Osteoblast (primary cell): ENCODE results near the gene UTP15. TPM values are rescaled to one million over a fixed set of nuclear protein-coding genes. Genes with fewer than 3 reads are reported as not detected.

Source experiments
- DNase-seq: peaks from one replicate; pipeline ENCODE4 v3.0.0; 2011; ENCODE audit warnings: low spot score, mixed read lengths; ENCODE audit not compliant: insufficient read length; ENCODE audit errors: missing footprints
- H2AFZ ChIP-seq: 2 replicates; pipeline ENCODE4 v1.6.0; 2011; ENCODE audit warnings: mild to moderate bottlenecking, low read length
- H3K27ac ChIP-seq: 2 replicates; pipeline ENCODE4 v1.5.1; 2011; ENCODE audit warnings: mild to moderate bottlenecking, low read depth, low read length, moderate library complexity
- H3K27me3 ChIP-seq: 2 replicates; pipeline ENCODE4 v1.6.0; 2012; ENCODE audit warnings: mild to moderate bottlenecking, control low read depth, inconsistent platforms, low read length, moderate library complexity; ENCODE audit not compliant: insufficient read depth
- H3K36me3 ChIP-seq: 2 replicates; pipeline ENCODE4 v1.5.1; 2011; ENCODE audit warnings: mild to moderate bottlenecking, low read length, control low read depth, moderate library complexity; ENCODE audit not compliant: insufficient read depth
- H3K4me1 ChIP-seq: 2 replicates; pipeline ENCODE4 v1.5.1; 2011; ENCODE audit warnings: mild to moderate bottlenecking, low read length, control low read depth, moderate library complexity; ENCODE audit not compliant: insufficient read depth
- H3K4me2 ChIP-seq: 2 replicates; pipeline ENCODE4 v1.6.0; 2011; ENCODE audit warnings: mild to moderate bottlenecking, low read length; ENCODE audit not compliant: insufficient read depth
- H3K4me3 ChIP-seq: fragments of 200-600 bp; sonication (generic); 3 replicates; pipeline ENCODE4 v1.5.1; 2012; ENCODE audit warnings: mild to moderate bottlenecking, low read length, inconsistent platforms; ENCODE audit not compliant: insufficient read depth
- H3K79me2 ChIP-seq: 2 replicates; pipeline ENCODE4 v1.6.0; 2012; ENCODE audit warnings: mild to moderate bottlenecking, low read length, control low read depth, inconsistent platforms; ENCODE audit not compliant: insufficient read depth
- H3K9me3 ChIP-seq: 2 replicates; pipeline ENCODE4 v1.5.1; 2011; ENCODE audit warnings: low read depth, low read length, control low read depth
- H4K20me1 ChIP-seq: 2 replicates; pipeline ENCODE4 v1.6.0; 2012; ENCODE audit warnings: mild to moderate bottlenecking, low read length, control low read depth; ENCODE audit not compliant: insufficient read depth
- total RNA-seq: library from RNA; depleted of rRNA; stranded (reverse); fragments of >200 nt; gene quantifications from 2 replicates; pipeline ENCODE4 v1.2.3, GENCODE V29; 2012
- TF ChIP-seq, protein P1 (sequence below): IDR thresholded peaks from 2 replicates; pipeline ENCODE4 v1.5.1; 2011; ENCODE audit warnings: mild to moderate bottlenecking, low read depth, low read length, moderate library complexity; ENCODE audit errors: extremely low read depth

Gene UTP15
- total RNA-seq, 1 donor, result 20.6 TPM

DNA sequence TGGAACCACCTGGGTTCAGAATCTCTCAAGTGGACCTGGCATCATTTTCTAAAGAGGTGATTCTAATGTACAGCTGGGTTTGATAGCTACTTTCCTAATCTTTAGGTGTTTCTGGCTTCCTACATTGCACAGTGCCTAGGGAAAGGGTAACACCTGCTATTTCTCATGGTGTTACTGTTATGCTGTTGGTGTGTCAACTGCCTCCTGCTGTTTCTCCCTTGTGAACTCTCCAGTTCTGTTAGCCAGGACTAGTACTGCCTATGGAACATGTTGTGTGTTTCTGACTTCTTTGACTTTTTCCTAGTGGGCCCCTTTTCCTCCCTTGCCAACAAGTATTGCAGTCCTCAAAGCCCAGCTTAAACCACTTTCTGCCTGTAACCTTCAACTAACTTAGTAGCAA, 66.0 kb downstream of the UTP15 start:
- TF ChIP-seq, protein P1, sequence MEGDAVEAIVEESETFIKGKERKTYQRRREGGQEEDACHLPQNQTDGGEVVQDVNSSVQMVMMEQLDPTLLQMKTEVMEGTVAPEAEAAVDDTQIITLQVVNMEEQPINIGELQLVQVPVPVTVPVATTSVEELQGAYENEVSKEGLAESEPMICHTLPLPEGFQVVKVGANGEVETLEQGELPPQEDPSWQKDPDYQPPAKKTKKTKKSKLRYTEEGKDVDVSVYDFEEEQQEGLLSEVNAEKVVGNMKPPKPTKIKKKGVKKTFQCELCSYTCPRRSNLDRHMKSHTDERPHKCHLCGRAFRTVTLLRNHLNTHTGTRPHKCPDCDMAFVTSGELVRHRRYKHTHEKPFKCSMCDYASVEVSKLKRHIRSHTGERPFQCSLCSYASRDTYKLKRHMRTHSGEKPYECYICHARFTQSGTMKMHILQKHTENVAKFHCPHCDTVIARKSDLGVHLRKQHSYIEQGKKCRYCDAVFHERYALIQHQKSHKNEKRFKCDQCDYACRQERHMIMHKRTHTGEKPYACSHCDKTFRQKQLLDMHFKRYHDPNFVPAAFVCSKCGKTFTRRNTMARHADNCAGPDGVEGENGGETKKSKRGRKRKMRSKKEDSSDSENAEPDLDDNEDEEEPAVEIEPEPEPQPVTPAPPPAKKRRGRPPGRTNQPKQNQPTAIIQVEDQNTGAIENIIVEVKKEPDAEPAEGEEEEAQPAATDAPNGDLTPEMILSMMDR, result no peak
- no peaks in the 10 kb centered on the region for H3K27me3 ChIP-seq
- no peaks in the 10 kb centered on the region for H3K36me3 ChIP-seq
- no peak overlapping the region for H3K4me2 ChIP-seq
- no peaks in the 10 kb centered on the region for H3K4me1 ChIP-seq
- no peak overlapping the region for H3K27ac ChIP-seq
- DNase-seq, result no peak
- no peak overlapping the region for H3K4me3 ChIP-seq
- no peaks in the 10 kb centered on the region for H3K9me3 ChIP-seq
- H3K79me2 ChIP-seq, result peaks cover 90% of the 10 kb centered on the region
- H2AFZ ChIP-seq, result no peak overlapping the region
- H4K20me1 ChIP-seq, result peaks cover 2% of the 10 kb centered on the region

Other genes with a start within 250 kb of the UTP15 start
- 12.7 and 17.0 TPM in 2 replicates for gene FOXD1, start 117.0 kb upstream of the UTP15 start, total RNA-seq
- gene BTF3, start 67.3 kb upstream of the UTP15 start, total RNA-seq, result 207 and 218 TPM in 2 replicates
- gene ANKRA2, start 104 bp upstream of the UTP15 start, total RNA-seq, result 25.3 and 36.2 TPM in 2 replicates
- gene ARHGEF28, start 60.5 kb downstream of the UTP15 start, total RNA-seq, result 56.9 and 64.4 TPM in 2 replicates